ENCODE measurements around the gene KIRREL1.
"Not testable (repeated sequence)": the region's sequence is repeated elsewhere in the genome, so short reads cannot be mapped to it uniquely, and the experiment has no call there.

KIRREL1 gene

GRCh38 chr1:158104891-158105290, 111.4 kb downstream of the KIRREL1 start:
- DNase-seq (ENCODE audit: low read depth in 2 of 2) = no peak

GRCh38 chr1:158105352-158106095, 112.1 kb downstream of the KIRREL1 start:
- no peak for DNase-seq (ENCODE audit: low read depth in 2 of 2)

DNA sequence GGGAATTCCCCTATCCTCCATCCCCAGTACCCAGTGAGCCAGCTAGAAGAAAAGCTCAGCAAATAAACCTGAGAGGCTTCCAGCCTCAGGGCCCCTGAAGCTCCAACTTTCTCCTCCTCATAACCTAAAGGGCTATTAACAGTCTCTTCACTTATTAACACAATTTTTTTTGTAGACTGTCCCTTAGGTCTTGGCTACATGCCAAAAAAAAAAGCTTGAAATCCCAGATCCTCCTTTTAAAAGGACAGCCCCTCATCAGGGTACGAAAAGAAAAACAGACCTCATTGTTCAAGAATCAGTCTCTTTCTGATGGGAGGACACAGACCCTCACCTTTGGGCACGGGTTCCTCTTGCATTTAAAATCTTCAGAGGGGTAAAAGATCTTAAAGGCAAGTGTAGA, 114.5 kb downstream of the KIRREL1 start:
- no peak for DNase-seq (ENCODE audit: low read depth in 2 of 2)

DNA sequence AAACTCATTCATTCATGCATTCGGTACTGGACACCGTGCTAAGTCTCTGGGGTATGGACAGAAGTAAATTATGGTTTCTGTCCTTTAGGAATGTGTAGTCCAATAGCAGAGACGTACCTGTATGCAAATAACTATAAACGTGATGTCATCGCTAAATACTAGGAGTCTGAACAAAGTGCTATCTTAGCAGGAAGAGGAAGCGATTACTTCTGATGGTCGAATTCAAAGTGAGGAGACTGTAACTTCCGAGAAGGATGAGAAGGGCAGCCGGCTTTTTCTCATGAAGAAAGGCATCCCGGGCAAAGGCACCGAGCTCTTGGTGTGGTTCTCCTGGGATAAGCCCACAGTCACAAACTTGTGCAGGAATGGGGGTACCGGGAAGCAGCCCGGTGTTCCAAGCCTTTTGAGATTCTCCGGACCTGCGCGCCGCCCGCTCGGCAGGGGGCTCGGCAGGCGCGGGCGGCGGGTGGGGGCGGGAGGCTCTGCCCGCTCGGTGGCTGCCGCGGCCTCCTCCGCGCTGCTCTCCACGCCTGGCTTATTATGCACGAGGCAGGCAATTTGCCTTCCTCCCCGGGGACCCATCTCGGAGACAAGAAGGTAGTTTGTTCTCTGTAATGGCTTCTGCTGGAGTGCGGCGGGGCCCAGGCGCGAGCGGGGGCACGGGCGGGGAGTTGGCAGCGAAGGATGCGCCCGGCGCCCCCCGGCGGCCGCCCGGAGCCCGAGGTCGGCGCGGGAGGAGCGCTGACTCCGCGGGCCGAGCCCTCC, 119.7 kb downstream of the KIRREL1 start:
- DNase-seq (ENCODE audit: low read depth in 2 of 2) = no peak

DNA sequence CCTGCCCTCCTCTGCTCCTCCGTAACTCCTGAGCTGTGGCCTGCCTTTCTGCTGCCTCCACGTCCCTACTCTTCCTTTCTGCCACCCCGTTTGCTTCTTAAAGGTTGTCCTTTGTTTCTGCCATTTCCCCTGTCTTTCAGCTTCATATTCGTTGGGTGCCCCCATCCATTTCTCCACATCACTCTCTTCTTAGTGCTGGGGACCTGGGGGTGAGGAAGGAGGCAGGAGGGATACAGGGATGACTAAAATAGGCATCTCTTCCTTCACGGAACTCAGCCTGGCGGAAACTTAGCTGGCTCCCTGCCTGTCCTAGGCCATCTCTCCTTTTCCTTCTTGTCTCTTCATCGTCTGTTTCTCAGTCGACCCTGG, 120.3 kb downstream of the KIRREL1 start:
- no peak for DNase-seq (ENCODE audit: low read depth in 2 of 2)

GRCh38 chr1:158115126-158115525, 121.7 kb downstream of the KIRREL1 start:
- no peak for DNase-seq (ENCODE audit: low read depth in 2 of 2)

DNA sequence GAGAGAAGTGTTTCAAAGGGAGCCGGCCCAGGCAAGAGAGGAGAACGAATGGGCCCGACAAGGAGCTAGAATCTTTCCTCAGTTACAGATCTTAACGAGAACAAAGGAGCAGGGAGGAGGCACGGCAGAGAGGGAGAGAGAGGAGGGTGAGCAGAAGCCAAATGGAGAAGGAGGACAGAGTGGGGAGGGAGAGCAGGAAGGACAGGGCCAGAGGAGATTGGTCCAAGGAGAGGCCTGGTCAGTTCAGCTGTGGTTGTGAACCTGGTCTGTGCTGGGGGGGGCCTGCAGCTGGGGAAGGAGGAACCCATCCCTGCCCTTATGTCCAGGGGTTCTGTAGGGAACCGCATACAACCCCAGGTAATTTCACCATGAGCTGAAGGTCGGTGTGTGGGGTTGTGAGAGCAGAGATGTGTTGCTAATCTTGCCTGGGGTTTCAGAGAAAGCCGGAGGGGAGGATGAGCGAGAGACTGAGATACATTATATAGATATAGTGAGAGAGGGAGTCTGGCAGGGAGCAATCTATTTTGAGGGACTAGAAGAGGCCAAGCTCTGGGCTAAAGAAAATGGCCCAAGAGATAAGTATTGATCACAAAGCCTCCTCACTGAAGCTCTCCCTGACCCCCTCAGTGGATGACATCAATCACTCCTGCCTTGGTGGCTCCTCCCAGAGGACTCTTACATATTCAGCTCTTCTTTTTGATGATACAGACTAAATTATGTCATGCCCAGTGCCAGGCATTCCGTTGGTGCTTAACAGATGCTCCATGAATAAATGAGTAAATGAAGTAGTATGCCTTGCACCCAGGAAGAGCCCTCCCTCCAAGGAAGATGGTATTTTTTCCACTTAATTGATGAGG, 123.1 kb downstream of the KIRREL1 start:
- no peak for DNase-seq (ENCODE audit: low read depth in 2 of 2)

GRCh38 chr1:158117854-158118704, 124.6 kb downstream of the KIRREL1 start:
- DNase-seq (ENCODE audit: low read depth in 2 of 2) = no peak

GRCh38 chr1:158118713-158119402, 125.4 kb downstream of the KIRREL1 start:
- DNase-seq (ENCODE audit: low read depth in 2 of 2) = no peak

- no peak for DNase-seq (ENCODE audit: low read depth in 2 of 2)
Observed at GRCh38 chr1:158119976-158120653, 126.7 kb downstream of the KIRREL1 start.

- DNase-seq (ENCODE audit: low read depth in 2 of 2) = no peak
Observed at GRCh38 chr1:158121604-158122254, 128.3 kb downstream of the KIRREL1 start.

DNA sequence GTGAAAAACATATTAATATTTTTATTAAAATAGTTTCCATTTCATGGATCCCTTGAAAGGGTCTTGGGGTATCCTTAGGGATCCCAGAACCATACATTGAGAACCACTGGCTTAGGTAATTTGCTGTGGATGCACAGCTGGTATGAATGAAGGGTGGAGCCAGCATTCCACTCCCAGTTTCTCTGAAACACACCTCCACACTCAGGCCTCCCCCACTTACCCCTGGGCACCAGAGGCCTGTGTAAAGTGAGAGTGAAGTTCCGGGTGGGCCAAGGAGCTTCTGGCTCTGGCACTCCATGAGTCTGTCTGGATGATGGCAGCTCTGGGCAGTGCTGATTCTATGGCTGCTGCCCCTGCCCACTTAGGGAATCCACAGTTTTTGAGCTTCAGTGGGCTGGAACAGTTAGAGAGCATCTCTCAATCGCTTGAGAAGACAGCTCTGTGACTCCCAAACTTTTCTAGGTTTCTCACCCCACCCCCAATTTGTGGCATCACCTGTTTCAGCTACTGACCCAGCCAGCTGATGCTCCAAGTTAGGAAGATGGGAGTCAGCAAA, 129.5 kb downstream of the KIRREL1 start:
- DNase-seq (ENCODE audit: low read depth in 2 of 2) = no peak

GRCh38 chr1:158124034-158124433, 130.6 kb downstream of the KIRREL1 start:
- DNase-seq (ENCODE audit: low read depth in 2 of 2) = no peak

DNA sequence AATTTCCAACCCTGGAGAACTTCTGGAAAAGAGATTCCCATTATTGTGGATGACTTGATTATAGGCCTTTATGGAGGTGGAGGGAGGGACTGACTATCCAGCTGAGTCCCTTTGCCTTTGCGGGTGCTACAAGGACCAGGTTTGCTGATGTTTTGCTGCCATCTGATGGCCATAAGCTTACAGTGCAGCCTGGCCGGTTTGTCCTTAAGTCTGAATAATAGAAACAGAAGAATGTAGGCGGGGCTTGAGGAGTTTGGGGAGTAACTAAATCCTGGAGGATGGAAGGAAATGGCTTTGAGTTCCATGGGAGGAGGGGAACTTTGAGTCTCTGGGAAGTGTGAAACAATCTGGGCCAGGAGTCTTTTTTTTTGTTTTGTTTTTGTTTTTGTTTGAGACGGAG, 131.6 kb downstream of the KIRREL1 start:
- DNase-seq (ENCODE audit: low read depth in 2 of 2) = peak; percentile 24 to 40

DNA sequence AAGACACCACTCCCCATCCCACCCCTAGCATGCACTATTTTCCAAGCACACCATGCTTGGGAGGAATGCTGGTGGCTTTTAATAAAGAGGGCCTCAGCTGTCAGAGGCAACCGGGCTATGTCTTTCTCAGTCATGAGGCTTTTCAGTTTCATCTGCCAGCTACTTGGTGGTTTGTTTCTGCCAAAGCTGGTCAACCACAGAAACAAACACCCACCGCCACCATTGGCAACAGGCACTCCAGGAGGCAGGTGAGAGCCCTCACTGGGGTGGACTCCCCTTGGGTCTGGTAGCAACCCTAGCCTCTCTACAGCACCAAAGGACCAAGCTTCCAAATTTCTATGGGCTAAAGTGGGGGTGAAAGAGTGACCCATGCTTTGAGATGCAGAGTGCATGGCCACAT, 133.0 kb downstream of the KIRREL1 start:
- no peak for DNase-seq (ENCODE audit: low read depth in 2 of 2)

- DNase-seq (ENCODE audit: low read depth in 2 of 2) = not testable (repeated sequence)
Observed at GRCh38 chr1:158128531-158128930, 135.1 kb downstream of the KIRREL1 start.

DNA sequence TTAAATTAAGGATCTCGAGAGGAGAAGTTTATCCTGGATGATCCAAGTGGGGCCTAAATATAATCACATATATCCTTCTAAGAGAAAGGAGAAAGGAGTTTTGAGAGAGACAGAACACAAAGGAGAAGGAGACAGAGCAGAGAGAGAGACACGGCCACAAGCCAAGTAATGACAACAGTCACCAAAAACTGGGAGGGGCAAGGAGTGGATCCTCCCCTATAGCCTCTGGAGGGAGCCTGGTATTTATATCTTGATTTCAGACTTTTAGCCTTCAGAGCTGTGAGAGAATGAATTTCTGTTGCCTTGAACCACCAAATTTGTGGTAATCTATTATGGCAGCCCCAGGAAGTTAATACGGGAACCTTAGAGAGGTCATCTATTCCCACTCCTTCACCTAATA, 137.8 kb downstream of the KIRREL1 start:
- no peak for DNase-seq (ENCODE audit: low read depth in 2 of 2)

DNA sequence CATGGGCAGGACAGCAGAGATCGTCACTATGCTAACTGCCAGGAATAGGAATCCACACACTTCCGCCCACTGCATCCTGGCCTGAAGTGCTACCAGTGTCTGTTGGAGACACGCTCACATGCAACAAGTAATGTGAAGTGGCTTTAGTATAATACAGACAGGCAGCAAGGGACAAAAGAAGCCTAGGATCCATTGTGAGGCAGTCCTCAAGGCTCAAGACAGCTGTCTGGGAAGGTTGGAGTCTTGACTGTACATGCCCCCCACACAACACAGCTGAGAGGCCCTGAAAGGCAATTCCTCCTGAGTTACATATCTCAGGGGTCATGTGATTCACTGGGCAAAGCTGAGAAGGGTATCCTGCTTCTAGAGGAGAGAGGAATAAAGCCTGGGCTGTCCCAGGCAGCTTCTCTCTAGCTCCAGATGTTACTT, 147.3 kb downstream of the KIRREL1 start:
- no peak for DNase-seq (ENCODE audit: low read depth in 2 of 2)

DNA sequence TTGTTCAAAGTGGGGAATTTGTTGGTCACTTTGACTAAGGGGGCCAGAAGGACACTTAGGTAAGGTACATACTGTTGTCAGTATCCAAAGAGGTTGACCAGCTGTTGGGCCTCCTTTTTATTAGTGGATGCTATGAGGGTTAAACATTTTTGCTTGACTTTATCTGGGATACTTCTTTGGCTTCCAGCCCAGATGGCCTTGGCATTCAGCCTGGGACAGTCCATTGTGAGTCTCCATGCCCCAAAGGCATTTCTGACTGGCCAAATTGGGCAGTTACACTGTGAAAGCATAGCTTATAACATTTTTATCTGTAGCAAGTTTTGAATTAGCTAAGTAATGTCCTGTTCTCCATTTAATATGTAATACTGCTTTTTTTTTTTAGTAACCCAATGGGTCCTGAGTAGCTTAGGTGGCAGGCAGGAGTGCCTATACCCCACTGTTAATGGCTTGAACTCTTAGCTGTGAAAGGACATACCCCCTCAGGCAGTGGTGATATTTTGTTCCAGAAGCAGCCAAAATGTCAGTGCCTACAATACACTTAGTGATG, 151.8 kb downstream of the KIRREL1 start:
- DNase-seq (ENCODE audit: low read depth in 2 of 2) = no peak

Data from stimulated activated CD8-positive, alpha-beta memory T cell treated with anti-CD3 and anti-CD28 coated beads, Interleukin-7, amount 100 ng/mL, for 1 hour (primary cell).